ENCODE measurements around the gene CTU2.
A peak's percentile ranks its signal among the peaks of the same experiment; 100 is the strongest.

Gene CTU2

GRCh38 chr16:88681709-88682451, 24.4 kb upstream of the CTU2 start:
- DNase-seq, result peak; percentile 83

GRCh38 chr16:88684569-88685155, 21.6 kb upstream of the CTU2 start:
- no peak for DNase-seq

- peak; percentile 88 for DNase-seq
Measured at GRCh38 chr16:88685156-88686061, 20.9 kb upstream of the CTU2 start.

- DNase-seq, result peak; percentile 81
Measured at GRCh38 chr16:88686062-88686438, 20.3 kb upstream of the CTU2 start.

- peak; percentile 96 for DNase-seq
Measured at GRCh38 chr16:88686439-88687253, 19.7 kb upstream of the CTU2 start, which contains the start of gene SNAI3. Gene SNAI3 (minus strand): TSS chr16:88686507. CDS start chr16:88686406, 101 bp downstream.

- DNase-seq, result no peak
Measured at GRCh38 chr16:88687254-88687576, 19.1 kb upstream of the CTU2 start.

- DNase-seq, result no peak
Measured at GRCh38 chr16:88687676-88688012, 18.7 kb upstream of the CTU2 start.

GRCh38 chr16:88688013-88688778, 18.1 kb upstream of the CTU2 start:
- DNase-seq, result peak; percentile 62

GRCh38 chr16:88690341-88691128, 15.8 kb upstream of the CTU2 start:
- DNase-seq, result no peak

GRCh38 chr16:88691129-88691813, 15.0 kb upstream of the CTU2 start:
- peak; percentile 60 for DNase-seq

- peak; percentile 77 for DNase-seq
Measured at GRCh38 chr16:88691924-88692560, 14.3 kb upstream of the CTU2 start.

- DNase-seq, result peak; percentile 70
Measured at GRCh38 chr16:88692861-88693260, 13.4 kb upstream of the CTU2 start.

GRCh38 chr16:88693420-88694177, 12.7 kb upstream of the CTU2 start:
- DNase-seq, result peak; percentile 64

GRCh38 chr16:88694221-88695087, 11.8 kb upstream of the CTU2 start:
- DNase-seq, result no peak

- DNase-seq, result no peak
Measured at GRCh38 chr16:88695218-88695617, 11.1 kb upstream of the CTU2 start.

- DNase-seq, result no peak
Measured at GRCh38 chr16:88695753-88696152, 10.6 kb upstream of the CTU2 start.

- DNase-seq, result no peak
Measured at GRCh38 chr16:88696441-88696840, 9.9 kb upstream of the CTU2 start.

GRCh38 chr16:88697116-88697830, 9.0 kb upstream of the CTU2 start:
- no peak for DNase-seq

Measured in activated effector memory CD4-positive, alpha-beta T cell treated with anti-CD3 and anti-CD28 coated beads, Interleukin-2, amount 50 U/mL, for 16 hours (primary cell).